ENCODE results near the gene RND2. TPM values are rescaled to one million over a fixed set of nuclear protein-coding genes. Genes with fewer than 3 reads are reported as not detected.

Gene RND2
- total RNA-seq, 4 donors from 2014 or later: 0.79 to 2.1 (median 1.8) TPM

DNA sequence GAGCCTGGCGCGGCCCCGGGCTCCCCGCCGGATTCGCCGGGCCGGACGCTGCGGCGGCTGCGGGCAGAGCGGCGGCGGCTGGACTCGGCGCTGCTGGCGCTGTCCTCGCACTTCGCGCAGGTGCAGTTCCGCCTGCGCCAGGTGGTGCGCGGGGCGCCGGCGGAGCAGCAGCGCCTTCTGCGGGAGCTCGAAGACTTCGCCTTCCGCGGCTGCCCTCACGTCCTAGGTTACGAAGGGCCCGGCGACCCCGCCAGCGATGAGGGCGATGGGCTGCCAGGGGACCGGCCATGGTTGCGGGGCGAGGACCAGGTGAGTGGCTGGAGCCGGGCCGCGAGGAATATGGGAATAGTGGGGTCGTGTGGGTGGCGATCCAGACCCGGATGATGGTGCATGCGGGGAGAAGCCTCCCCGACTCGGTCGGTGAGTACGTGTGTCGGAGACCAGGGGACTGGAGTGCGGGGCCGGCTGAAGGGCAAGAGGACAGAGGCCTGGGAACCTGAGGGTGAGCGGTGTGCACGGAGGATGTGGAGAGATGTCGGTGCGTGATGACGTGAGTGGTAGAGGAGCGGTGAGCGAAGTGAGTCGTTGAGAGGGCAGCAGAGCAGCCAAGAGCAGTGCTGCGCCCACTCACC is 44.1 kb upstream of the RND2 start:
- H3K4me1 ChIP-seq: peaks cover 24% of the 10 kb centered on the region
- H3K36me3 ChIP-seq: peaks cover 6% of the 10 kb centered on the region
- no peaks in the 10 kb centered on the region for H3K27me3 ChIP-seq
- peak overlapping the region; percentile 63 for H3K4me3 ChIP-seq
- no peak for DNase-seq (ENCODE audit: low spot score in 2 of 2)
- no peaks in the 10 kb centered on the region for H3K9me3 ChIP-seq
- WGBS: under 1% methylated on average over 32 of the region's 67 CpGs
- TF ChIP-seq, protein P1, sequence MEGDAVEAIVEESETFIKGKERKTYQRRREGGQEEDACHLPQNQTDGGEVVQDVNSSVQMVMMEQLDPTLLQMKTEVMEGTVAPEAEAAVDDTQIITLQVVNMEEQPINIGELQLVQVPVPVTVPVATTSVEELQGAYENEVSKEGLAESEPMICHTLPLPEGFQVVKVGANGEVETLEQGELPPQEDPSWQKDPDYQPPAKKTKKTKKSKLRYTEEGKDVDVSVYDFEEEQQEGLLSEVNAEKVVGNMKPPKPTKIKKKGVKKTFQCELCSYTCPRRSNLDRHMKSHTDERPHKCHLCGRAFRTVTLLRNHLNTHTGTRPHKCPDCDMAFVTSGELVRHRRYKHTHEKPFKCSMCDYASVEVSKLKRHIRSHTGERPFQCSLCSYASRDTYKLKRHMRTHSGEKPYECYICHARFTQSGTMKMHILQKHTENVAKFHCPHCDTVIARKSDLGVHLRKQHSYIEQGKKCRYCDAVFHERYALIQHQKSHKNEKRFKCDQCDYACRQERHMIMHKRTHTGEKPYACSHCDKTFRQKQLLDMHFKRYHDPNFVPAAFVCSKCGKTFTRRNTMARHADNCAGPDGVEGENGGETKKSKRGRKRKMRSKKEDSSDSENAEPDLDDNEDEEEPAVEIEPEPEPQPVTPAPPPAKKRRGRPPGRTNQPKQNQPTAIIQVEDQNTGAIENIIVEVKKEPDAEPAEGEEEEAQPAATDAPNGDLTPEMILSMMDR (IDR thresholded peaks at IDR 0.05): peak in 1 of 2 donors; percentile 28
- TF ChIP-seq POLR2AphosphoS5 (IDR thresholded peaks at IDR 0.05) (no peak), POLR2A (IDR thresholded peaks at IDR 0.05) (no peak), EP300 (IDR thresholded peaks at IDR 0.05) (no peak)
- H3K27ac ChIP-seq: peak overlapping the region; percentile 67

DNA sequence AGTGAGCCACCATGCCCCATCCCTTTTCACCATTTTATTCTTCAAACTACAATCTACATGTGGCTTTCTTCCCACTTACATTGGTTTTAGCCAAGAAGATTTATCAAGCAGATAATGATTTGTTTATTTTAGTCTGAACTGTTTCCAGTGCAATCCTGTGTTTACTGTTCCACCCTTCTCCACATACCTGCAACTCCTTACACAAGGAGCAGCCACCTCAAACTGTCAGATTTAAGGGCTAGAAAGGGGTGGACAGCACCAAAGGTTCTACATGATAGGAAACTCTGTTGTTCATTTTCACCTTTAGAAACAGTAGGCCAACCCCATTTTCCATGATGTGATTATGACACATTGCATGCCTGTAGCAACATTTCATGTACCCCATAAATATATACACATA is 42.8 kb upstream of the RND2 start:
- Histone ChIP-seq H3K36me3 (peaks cover 20% of the 10 kb centered on the region), H3K27ac (no peak overlapping the region), H3K4me3 (no peak overlapping the region), H3K27me3 (no peaks in the 10 kb centered on the region), H3K9me3 (no peaks in the 10 kb centered on the region), H3K4me1 (peaks cover 24% of the 10 kb centered on the region)
- no peak for DNase-seq (ENCODE audit: low spot score in 2 of 2)
- TF ChIP-seq, protein P1 (IDR thresholded peaks at IDR 0.05): no peak

DNA sequence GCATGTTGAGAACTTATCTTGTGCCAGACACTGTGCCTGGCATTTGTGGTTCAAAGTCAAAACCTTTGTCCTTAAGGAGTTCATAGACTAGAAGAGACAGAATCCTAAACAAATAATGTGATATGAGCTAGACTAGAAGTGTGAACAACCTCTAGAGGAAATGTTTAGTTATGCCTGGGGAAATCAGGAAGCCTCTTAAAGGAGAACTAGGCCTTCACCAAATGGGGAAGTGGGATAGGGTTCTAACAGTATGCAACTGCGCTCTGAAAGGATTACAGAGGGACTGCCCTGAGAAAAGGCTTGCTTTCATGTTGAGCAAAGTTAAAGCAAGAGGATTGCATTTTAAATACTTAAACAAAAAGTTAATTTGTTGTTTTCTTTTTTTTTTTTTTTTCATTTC is 39.8 kb upstream of the RND2 start:
- TF ChIP-seq POLR2AphosphoS5 (IDR thresholded peaks at IDR 0.05) (no peak), EP300 (IDR thresholded peaks at IDR 0.05) (no peak), POLR2A (IDR thresholded peaks at IDR 0.05) (no peak)
- TF ChIP-seq, protein P1 (IDR thresholded peaks at IDR 0.05): no peak
- 75% methylated on average over 1 of the region's 1 CpG for WGBS
- DNase-seq (ENCODE audit: low spot score in 2 of 2): no peak
- H3K4me3 ChIP-seq: no peak overlapping the region
- H3K9me3 ChIP-seq: no peaks in the 10 kb centered on the region
- H3K36me3 ChIP-seq: peaks cover 50% of the 10 kb centered on the region
- H3K27me3 ChIP-seq: no peaks in the 10 kb centered on the region
- H3K27ac ChIP-seq: no peak overlapping the region
- H3K4me1 ChIP-seq: peaks cover 18% of the 10 kb centered on the region

DNA sequence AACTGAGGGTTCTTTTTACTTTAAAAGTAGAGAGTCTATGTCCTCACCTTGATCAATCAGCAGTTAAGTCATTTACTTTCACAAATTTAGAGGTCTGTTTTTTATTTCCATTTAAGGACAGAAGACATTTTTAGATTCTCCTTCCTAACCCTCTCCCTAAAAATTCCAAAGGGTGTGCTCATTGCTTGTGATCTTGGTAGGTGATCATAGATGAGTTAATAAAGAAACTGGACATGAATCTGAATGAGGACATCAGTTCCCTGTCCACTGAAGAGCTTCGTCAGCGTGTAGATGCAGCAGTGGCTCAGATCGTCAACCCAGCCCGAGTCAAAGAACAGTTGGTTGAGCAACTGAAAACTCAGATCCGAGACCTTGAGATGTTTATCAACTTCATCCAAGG is 35.9 kb upstream of the RND2 start:
- Histone ChIP-seq H3K36me3 (peaks cover 87% of the 10 kb centered on the region), H3K27me3 (no peaks in the 10 kb centered on the region), H3K27ac (no peak overlapping the region), H3K9me3 (no peaks in the 10 kb centered on the region), H3K4me3 (no peak overlapping the region), H3K4me1 (peaks cover 3% of the 10 kb centered on the region)
- TF ChIP-seq POLR2AphosphoS5 (IDR thresholded peaks at IDR 0.05): no peak
- TF ChIP-seq, protein P1 (IDR thresholded peaks at IDR 0.05): no peak
- no peak for TF ChIP-seq POLR2A (IDR thresholded peaks at IDR 0.05)
- no peak for TF ChIP-seq EP300 (IDR thresholded peaks at IDR 0.05)
- 93% methylated on average over 5 of the region's 5 CpGs for WGBS
- no peak for DNase-seq (ENCODE audit: low spot score in 2 of 2)

DNA sequence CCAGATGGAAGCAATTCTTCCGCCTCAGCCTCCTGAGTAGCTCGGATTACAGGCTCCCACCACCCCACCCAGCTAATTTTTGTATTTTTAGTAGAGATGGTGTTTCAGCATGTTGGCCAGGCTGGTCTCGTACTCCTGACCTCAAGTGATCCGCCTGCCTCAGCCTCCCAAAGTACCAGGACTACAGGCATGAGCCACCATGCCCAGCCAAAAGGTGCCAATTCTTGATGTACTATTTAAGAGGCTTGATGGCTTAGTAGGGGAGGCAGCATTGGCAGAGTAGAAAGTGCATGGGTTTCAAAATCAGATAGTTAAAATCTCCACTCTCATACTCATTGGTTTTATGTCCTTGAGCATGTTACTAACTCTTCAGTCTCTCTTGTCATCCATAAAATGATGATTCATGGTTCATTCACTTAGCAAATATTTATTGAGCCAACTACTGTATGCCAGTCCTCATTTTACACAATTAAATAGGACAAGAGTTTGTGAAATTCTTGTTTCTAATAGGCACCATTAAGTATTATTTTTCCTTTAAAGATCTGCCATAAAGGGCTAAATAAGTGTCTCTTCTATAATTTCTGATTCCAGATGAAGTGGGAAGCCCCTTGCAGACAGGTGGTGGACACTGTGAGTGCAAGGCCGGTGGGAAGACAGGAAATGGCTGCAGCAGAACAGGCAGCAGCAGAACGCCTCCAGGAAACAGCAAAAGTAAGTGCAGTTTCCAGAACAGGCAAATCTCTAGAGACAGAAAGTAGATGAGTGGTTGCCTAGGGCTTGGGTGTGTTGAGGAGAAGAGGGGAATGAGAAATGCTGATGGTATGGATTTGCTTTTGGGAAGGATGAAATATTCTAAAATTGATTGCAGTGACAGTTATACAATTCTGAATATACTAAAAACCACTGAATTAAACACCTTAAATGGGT is 35.0 kb upstream of the RND2 start:
- no peak overlapping the region for H3K27ac ChIP-seq
- no peaks in the 10 kb centered on the region for H3K4me1 ChIP-seq
- H3K9me3 ChIP-seq: no peaks in the 10 kb centered on the region
- 86% methylated on average over 6 of the region's 6 CpGs for WGBS
- no peak for DNase-seq (ENCODE audit: low spot score in 2 of 2)
- H3K4me3 ChIP-seq: no peak overlapping the region
- no peaks in the 10 kb centered on the region for H3K27me3 ChIP-seq
- TF ChIP-seq EP300 (IDR thresholded peaks at IDR 0.05) (no peak), POLR2AphosphoS5 (IDR thresholded peaks at IDR 0.05) (no peak), POLR2A (IDR thresholded peaks at IDR 0.05) (no peak)
- TF ChIP-seq, protein P1 (IDR thresholded peaks at IDR 0.05): no peak
- peaks cover 86% of the 10 kb centered on the region for H3K36me3 ChIP-seq
